Esophagus muscularis mucosa (tissue), 4 donors: ENCODE results near the gene HOXC5. TPM values are rescaled to one million over a fixed set of nuclear protein-coding genes. Genes with fewer than 3 reads are reported as not detected.

Source experiments
- DNase-seq: peaks from one replicate; pipeline ENCODE4 v3.0.0-alpha.2; 2017; ENCODE audit errors: extremely low spot score
- H3K27ac ChIP-seq, 4 donors: fragments of 200-600 bp; sonication (generic); replicated peaks in 1 of 4; 1 replicate in 3 of 4; 2 replicates in 1 of 4; pipeline ENCODE4 v1.5.1; 2016 to 2019; ENCODE audit warnings: mild to moderate bottlenecking in 1 of 4
- H3K27me3 ChIP-seq, 4 donors: fragments of 200-600 bp; sonication (generic); one replicate each; pipeline versions ENCODE4 v1.5.1 to v1.6.0; 2016 to 2019
- H3K36me3 ChIP-seq, 4 donors: fragments of 200-600 bp; sonication (generic); one replicate each; pipeline ENCODE4 v1.5.1; 2016 to 2019
- H3K4me1 ChIP-seq, 4 donors: fragments of 200-600 bp; sonication (generic); one replicate each; pipeline ENCODE4 v1.5.1; 2016 to 2019
- H3K4me3 ChIP-seq, 4 donors: fragments of 200-600 bp; sonication (generic); 1 replicate in 2 of 4; 2 replicates in 2 of 4; pipeline ENCODE4 v1.5.1; 2016 to 2019; ENCODE audit warnings: mild to moderate bottlenecking in 4 of 4, moderate library complexity in 1 of 4
- H3K9me3 ChIP-seq, 4 donors: fragments of 200-600 bp; sonication (generic); 1 replicate in 3 of 4; 2 replicates in 1 of 4; pipeline ENCODE4 v1.5.1; 2016 to 2019
- EP300 ChIP-seq: sonication (generic); formaldehyde crosslinking; IDR thresholded peaks from one replicate; pipeline ENCODE4 v1.6.1; 2017; ENCODE audit warnings: antibody characterized with exemption
- POLR2A ChIP-seq: fragments of 450-650 bp; IDR thresholded peaks from one replicate; pipeline ENCODE4 v1.6.1; 2017; ENCODE audit warnings: antibody characterized with exemption, moderate library complexity, mild to moderate bottlenecking, low read depth
- POLR2AphosphoS5 ChIP-seq, 2 donors: sonication (generic); formaldehyde crosslinking; IDR thresholded peaks; one replicate each; pipeline ENCODE4 v1.6.1; 2017; ENCODE audit warnings: antibody characterized with exemption in 2 of 2
- WGBS: methylation state at CpG from one replicate; pipeline ENCODE4 v1.1.5; 2018; 5-methylcytosine and 5-hydroxymethylcytosine counted together
- intact Hi-C: fragments of 100-400 bp; cut with DNase I; formaldehyde crosslinking; loops from one replicate; pipeline ENCODE4 v1.15.1; 2023
- total RNA-seq, 4 donors: library from RNA; depleted of rRNA; stranded (reverse); fragments of >200 nt; gene quantifications; one replicate each; pipeline versions ENCODE4 v1.1.0 to v1.2.1, GENCODE V29; 2016
- TF ChIP-seq, protein P1 (sequence below), 3 experiments: fragments of 200-600 bp in 2 of 3; fragments of 450-650 bp in 1 of 3; sonication (generic) in 2 of 3; IDR thresholded peaks; one replicate each; pipeline ENCODE4 v1.5.1; 2017 to 2019; ENCODE audit warnings: antibody characterized with exemption in 3 of 3, mild to moderate bottlenecking in 2 of 3, moderate library complexity in 1 of 3

HOXC5 gene
- total RNA-seq, 4 donors from 2014 or later: 0.83 to 2.0 TPM; not detected in 2

DNA sequence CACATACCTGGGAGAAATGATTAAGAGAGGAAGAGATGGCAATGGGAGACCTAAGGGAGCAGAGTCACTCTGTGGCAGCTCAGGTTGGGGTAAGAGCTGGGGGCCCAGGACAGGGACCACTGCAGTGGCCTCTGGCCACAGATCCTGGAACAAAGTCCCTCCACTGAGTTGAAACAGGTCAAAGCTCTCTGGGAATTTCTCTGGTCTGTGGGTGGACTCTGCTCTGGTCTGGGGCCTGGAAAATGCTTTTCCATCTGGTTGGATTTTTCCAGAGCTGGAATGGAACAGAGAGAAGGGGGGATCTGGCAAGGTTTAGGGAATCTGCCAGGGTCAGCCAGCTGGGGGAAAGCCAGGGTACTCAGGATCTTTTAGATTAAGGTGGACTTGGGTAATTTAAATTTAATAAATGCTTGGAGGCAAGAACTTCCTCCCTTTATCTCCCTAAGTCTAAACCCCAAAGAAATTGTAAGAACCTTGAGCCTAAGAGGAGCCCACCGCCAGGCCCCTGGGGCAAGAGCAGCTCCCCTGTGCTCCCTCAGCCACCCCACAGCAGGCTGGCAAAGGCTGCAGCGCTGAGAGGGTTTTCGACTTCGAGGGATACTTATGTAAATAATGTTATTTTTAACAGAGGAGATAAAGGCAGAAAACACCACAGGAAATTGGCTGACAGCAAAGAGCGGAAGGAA is 44.2 kb upstream of the HOXC5 start:
- TF ChIP-seq POLR2A: no peak
- no peak for TF ChIP-seq EP300
- no peak for TF ChIP-seq POLR2AphosphoS5 (IDR thresholded peaks at IDR 0.05)
- TF ChIP-seq, protein P1, sequence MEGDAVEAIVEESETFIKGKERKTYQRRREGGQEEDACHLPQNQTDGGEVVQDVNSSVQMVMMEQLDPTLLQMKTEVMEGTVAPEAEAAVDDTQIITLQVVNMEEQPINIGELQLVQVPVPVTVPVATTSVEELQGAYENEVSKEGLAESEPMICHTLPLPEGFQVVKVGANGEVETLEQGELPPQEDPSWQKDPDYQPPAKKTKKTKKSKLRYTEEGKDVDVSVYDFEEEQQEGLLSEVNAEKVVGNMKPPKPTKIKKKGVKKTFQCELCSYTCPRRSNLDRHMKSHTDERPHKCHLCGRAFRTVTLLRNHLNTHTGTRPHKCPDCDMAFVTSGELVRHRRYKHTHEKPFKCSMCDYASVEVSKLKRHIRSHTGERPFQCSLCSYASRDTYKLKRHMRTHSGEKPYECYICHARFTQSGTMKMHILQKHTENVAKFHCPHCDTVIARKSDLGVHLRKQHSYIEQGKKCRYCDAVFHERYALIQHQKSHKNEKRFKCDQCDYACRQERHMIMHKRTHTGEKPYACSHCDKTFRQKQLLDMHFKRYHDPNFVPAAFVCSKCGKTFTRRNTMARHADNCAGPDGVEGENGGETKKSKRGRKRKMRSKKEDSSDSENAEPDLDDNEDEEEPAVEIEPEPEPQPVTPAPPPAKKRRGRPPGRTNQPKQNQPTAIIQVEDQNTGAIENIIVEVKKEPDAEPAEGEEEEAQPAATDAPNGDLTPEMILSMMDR (IDR thresholded peaks at IDR 0.05): no peak
- 7% methylated on average over 5 of the region's 5 CpGs for WGBS
- no peak for DNase-seq
- Histone ChIP-seq H3K27ac (no peak overlapping the region), H3K4me3 (no peak overlapping the region), H3K36me3 (no peaks in the 10 kb centered on the region), H3K9me3 (no peaks in the 10 kb centered on the region), H3K4me1 (peaks cover 19 to 37% (median 28%) of the 10 kb centered on the region in 4 donors), H3K27me3 (peaks cover 20 to 100% (median 97%) of the 10 kb centered on the region in 4 donors)
- intact Hi-C loops: no loop called here

DNA sequence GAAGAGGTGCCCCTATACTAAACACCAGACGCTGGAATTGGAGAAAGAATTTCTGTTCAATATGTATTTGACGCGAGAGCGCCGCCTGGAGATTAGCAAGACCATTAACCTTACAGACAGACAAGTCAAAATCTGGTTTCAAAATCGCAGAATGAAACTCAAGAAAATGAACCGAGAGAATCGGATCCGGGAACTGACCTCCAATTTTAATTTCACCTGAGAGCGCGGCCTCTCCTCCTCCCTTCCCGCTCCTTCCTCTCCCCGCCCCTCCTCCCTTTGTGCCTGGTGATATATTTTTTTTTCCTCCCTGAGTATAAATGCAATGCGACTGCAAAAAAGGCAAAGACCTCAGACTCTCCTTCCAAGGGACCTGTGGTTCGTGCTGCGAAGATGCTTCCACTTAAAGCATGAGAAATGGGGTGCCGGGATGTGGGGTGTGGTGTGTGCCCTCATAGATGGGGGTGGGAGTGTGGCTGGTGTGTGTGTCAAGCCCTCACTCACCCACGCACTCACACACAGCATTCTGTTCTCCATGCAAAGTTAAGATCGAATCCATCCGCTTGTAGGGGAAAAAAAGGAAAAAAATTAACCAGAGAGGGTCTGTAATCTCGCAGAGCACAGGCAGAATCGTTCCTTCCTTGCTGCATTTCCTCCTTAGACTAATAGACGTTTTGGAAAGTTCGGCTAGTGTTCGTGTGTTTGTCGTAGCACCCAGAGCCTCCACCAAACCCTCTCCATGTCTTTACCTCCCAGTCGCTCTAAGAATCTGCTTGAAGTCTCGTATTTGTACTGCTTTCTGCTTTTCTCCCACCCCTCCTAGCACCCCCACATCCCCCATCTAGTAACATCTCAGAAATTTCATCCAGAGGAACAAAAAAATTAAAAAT is 43.4 kb upstream of the HOXC5 start:
- intact Hi-C loops: no loop called here
- TF ChIP-seq POLR2AphosphoS5 (IDR thresholded peaks at IDR 0.05) (no peak), POLR2A (no peak)
- TF ChIP-seq, protein P1 (IDR thresholded peaks at IDR 0.05): peak in 1 of 3 experiments; percentile 17
- Histone ChIP-seq H3K36me3 (no peaks in the 10 kb centered on the region), H3K27me3 (peaks cover 16 to 100% (median 97%) of the 10 kb centered on the region in 4 donors), H3K4me3 (no peak overlapping the region), H3K27ac (no peak overlapping the region), H3K9me3 (no peaks in the 10 kb centered on the region), H3K4me1 (peaks cover 25 to 37% (median 27%) of the 10 kb centered on the region in 4 donors)
- WGBS: 6% methylated on average over 28 of the region's 28 CpGs
- DNase-seq: no peak

DNA sequence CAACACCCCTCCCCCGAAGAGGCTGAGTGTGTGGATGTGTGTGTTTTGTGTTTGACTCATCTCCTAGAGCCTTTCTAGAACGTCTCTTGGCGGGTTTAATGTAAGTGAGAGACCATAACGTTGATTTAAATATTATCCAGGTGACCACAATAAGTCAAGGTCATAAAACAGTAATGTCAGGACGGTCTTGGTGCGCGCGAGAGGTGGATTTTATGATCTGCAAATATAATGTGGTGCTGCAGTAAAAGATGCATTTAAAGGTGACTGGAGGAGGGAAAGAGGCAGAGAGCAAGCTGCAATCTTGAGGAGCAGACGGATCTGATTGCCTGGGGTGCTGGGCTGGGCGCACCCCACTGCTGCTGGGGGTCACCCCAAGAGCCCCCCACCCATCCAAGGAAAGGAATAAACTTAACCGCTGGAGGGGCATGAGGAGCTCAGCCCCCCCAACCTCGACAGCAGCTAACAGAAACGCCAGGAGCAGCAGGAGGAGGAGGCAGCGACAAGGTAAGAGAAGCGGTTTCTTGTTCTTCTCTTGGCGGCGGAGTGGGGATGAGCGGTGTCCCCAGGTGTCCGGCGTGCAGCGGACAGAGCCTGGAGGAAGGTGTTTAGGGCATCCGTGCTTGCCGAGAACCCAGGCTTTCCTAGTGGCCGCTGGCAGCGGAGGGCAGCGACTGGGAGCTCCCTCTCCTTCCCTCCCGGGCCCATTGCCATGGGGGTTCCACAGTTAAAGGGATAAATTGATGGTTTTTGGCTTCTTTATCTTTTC is 42.4 kb upstream of the HOXC5 start:
- peaks cover 27 to 37% (median 28%) of the 10 kb centered on the region in 4 donors for H3K4me1 ChIP-seq
- H3K27ac ChIP-seq: no peak overlapping the region
- no peak for DNase-seq
- no peaks in the 10 kb centered on the region for H3K9me3 ChIP-seq
- TF ChIP-seq EP300 (no peak), POLR2A (no peak), POLR2AphosphoS5 (IDR thresholded peaks at IDR 0.05) (no peak)
- TF ChIP-seq, protein P1 (IDR thresholded peaks at IDR 0.05): no peak
- peaks cover 15 to 100% (median 97%) of the 10 kb centered on the region in 4 donors for H3K27me3 ChIP-seq
- WGBS: 7% methylated on average over 20 of the region's 27 CpGs
- H3K36me3 ChIP-seq: no peaks in the 10 kb centered on the region
- H3K4me3 ChIP-seq: no peak overlapping the region
- intact Hi-C loops: no loop called here

DNA sequence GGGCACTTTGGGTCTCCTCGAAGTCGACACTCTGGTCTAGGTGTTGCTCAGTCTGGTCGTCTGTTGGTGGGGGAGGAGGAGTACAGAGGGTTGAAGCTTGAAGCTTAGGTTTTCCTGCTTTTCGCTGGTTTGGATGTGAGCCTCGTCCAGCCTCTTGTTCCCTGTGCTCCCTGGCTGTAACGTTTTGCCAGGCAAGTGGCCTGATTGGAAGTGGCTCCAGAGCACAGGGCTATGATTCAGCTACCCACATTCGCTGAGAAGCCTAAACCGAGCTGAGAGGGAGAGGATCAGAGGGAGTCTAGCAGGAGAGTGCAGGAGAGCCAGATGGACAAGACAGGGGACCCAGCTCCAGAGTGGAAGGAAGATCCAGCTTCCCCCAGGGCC is 41.8 kb upstream of the HOXC5 start:
- no peak overlapping the region for H3K4me3 ChIP-seq
- no peak for TF ChIP-seq POLR2A
- TF ChIP-seq, protein P1 (IDR thresholded peaks at IDR 0.05): no peak
- no peak for TF ChIP-seq POLR2AphosphoS5 (IDR thresholded peaks at IDR 0.05)
- TF ChIP-seq EP300: no peak
- no peak overlapping the region for H3K27ac ChIP-seq
- intact Hi-C loops: no loop called here
- H3K4me1 ChIP-seq: peaks cover 27 to 37% (median 28%) of the 10 kb centered on the region in 4 donors
- no peaks in the 10 kb centered on the region for H3K9me3 ChIP-seq
- no peaks in the 10 kb centered on the region for H3K36me3 ChIP-seq
- H3K27me3 ChIP-seq: peaks cover 12 to 100% (median 97%) of the 10 kb centered on the region in 4 donors
- WGBS: 9% methylated on average over 4 of the region's 8 CpGs
- DNase-seq: no peak
